IPS-15b (cell line): Measurements from ENCODE around the gene SEMA5B.
A peak's percentile ranks its signal among the peaks of the same experiment; 100 is the strongest.

Experiments used
- H3K27me3 ChIP-seq: one replicate; pipeline ENCODE4 v1.6.1; 2013; ENCODE audit warnings: low read length; ENCODE audit not compliant: control insufficient read depth, insufficient read depth
- H3K36me3 ChIP-seq: one replicate; pipeline ENCODE4 v1.6.1; 2013; ENCODE audit warnings: low read length; ENCODE audit not compliant: control insufficient read depth, insufficient read depth
- H3K4me1 ChIP-seq: one replicate; pipeline ENCODE4 v1.6.1; 2013; ENCODE audit warnings: mild to moderate bottlenecking, low read length; ENCODE audit not compliant: control insufficient read depth, insufficient read depth
- H3K4me3 ChIP-seq: one replicate; pipeline ENCODE4 v1.5.1; 2013; ENCODE audit warnings: low read depth, low read length
- H3K9ac ChIP-seq: one replicate; pipeline ENCODE4 v1.6.1; 2013; ENCODE audit warnings: low read depth, mild to moderate bottlenecking, low read length
- H3K9me3 ChIP-seq: one replicate; pipeline ENCODE4 v1.6.1; 2013; ENCODE audit warnings: mild to moderate bottlenecking, low read length; ENCODE audit not compliant: control insufficient read depth, insufficient read depth

SEMA5B gene

DNA sequence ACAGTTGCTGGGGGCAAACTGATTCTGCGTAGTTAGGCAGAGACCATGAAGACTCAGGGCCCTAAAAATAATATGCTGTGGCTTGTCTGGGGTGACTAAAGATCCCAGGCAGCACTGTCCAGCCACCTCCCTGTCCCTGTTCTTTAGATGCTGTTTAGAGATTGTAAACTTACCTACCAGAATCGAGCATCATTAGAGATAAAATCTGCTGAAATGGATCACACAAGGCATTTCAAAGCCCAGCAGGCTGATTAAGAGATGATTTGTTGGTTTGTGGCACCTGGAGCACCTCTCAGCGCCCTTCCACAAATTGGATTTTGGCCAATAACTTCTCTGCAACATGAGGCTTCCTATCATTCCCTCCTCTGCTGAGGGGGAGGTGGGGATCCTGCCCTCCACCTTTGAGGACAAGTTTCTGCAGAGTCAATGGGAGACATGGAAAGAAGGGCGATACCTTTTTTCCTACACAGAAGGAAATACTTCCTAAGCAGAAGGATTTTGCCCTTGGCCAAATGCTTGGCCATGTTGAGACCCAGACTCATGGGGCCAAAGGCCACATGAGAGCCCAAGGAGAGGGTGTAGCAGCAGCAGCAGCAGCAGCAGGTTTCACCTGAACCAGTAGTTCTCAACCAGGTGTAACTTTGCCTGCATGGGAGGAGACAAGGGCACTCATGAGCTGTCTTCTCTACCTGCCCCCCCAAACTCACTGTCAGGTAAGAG is 37.5 kb downstream of the SEMA5B start:
- Histone ChIP-seq H3K9me3 (no peaks in the 10 kb centered on the region), H3K27me3 (no peaks in the 10 kb centered on the region), H3K4me1 (peaks cover 45% of the 10 kb centered on the region), H3K9ac (no peak overlapping the region), H3K4me3 (no peak overlapping the region), H3K36me3 (no peaks in the 10 kb centered on the region)

DNA sequence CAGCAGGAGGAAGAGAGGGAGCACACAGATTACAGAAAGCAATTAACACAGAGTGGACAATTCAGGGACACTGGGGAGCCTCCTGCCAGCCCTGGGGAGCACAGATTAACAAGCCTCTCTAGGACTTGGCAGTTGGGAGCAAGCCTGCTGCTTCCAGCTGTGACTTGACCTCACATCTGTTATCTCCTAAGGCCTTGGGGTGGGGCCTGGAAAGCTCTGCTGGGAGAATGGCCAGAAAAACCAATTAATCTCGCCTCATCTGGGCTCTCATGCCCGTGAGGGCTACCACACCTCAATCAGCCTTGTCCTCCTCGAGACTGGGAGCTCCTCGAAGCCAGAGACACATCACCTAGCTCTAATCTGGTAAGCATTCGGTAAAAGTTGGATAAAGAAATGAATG is 39.1 kb downstream of the SEMA5B start:
- Histone ChIP-seq H3K27me3 (no peaks in the 10 kb centered on the region), H3K36me3 (no peaks in the 10 kb centered on the region), H3K9ac (no peak overlapping the region), H3K4me1 (peaks cover 45% of the 10 kb centered on the region), H3K4me3 (no peak overlapping the region), H3K9me3 (no peaks in the 10 kb centered on the region)

DNA sequence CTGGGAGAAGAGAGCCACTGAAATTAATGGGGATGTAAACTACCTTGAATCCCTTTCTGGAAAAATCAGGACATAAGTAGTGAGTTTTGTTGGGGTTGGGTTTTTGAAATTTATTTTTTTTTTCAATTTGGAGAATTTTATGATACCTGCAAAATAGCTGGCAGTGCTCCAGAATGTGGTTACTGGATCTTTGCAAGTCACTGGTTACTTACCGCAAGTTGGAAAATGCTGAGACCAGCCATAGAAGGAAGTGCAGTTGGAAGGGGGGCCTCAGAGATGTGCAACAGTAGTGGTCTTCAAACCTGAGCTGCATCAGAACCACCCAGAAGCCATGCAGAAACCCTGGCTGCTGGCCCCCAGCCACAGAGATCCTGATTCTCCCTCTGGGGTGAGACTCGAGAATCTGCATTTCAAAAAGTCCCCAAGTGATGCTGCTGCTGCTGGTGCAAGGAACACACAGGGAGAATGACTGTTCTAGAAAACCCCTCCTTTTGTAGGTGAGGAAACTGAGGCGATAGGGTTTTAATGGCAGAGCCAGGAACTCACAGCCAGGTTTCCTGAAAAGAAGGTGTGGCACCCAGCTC is 39.7 kb downstream of the SEMA5B start:
- Histone ChIP-seq H3K4me1 (peaks cover 43% of the 10 kb centered on the region), H3K36me3 (no peaks in the 10 kb centered on the region), H3K27me3 (no peaks in the 10 kb centered on the region), H3K9ac (no peak overlapping the region), H3K4me3 (no peak overlapping the region), H3K9me3 (no peaks in the 10 kb centered on the region)

DNA sequence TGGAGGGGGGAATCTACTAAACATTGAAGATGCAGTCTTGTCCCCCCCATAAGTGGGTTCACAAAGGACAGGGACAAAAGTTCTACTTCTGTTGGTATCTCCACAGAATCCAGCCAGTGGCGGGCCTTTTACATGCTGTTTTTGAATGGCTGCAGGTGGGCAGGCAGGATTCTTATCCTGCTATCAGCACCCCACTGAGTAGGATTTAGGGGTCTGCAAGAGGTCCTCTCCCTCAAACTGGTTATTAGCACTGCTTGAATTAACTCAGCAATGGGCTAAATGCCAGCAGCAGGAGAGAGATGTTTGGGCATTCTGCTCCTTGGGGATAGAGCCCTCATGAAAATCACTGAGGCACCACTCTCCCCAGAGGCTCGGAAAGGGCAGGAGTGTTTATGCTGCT is 40.3 kb downstream of the SEMA5B start:
- Histone ChIP-seq H3K9me3 (no peaks in the 10 kb centered on the region), H3K36me3 (no peaks in the 10 kb centered on the region), H3K4me1 (peaks cover 48% of the 10 kb centered on the region), H3K9ac (no peak overlapping the region), H3K27me3 (no peaks in the 10 kb centered on the region), H3K4me3 (no peak overlapping the region)

DNA sequence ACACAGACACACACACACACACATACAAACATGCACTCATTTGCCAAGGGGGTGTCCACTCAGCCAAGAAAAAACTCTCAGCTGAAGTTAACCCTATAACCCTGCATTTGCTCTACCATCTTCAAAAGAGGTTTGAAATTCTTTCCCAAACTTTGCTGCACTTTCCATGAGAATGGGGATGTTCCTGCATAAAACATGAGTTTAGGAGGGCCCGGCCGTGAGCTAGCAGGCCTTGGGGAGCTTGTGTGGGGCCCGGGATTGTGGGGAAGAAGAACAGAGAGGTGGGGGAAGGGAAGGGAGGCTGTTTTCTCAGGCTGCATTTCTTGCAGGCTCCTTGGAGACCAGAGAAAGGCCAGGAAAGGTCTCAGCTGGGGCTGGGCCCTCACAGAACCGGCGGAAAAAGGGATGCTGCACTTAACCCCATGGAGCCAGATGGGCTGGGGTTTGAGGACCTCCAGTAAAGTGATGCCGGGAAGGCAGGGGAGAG is 40.8 kb downstream of the SEMA5B start:
- peaks cover 4% of the 10 kb centered on the region for H3K27me3 ChIP-seq
- peak overlapping the region; percentile 9 for H3K9ac ChIP-seq
- peaks cover 53% of the 10 kb centered on the region for H3K4me1 ChIP-seq
- H3K36me3 ChIP-seq = no peaks in the 10 kb centered on the region
- no peaks in the 10 kb centered on the region for H3K9me3 ChIP-seq
- H3K4me3 ChIP-seq = peak overlapping the region; percentile 14

DNA sequence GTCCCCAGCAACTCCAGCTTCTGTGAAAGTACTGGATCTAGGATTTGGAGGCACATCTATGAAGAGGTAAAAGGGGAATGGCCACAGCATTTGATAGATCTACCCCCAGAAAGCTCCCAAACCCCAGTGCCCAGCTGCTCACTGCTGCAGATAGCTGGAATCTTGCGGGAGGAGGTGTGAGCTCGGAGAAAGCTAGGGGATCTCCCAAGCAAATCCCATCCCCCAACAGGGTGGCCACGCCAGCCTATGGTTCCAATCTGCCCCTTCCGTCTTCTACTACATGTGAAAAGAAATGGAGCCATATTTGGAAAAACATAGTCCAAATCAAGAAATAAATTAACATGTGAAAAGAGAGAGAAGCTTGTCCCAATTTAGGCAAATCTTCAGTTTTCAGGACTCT is 42.0 kb downstream of the SEMA5B start:
- Histone ChIP-seq H3K9me3 (no peaks in the 10 kb centered on the region), H3K4me3 (no peak overlapping the region), H3K27me3 (peaks cover 14% of the 10 kb centered on the region), H3K4me1 (peaks cover 53% of the 10 kb centered on the region), H3K36me3 (no peaks in the 10 kb centered on the region), H3K9ac (no peak overlapping the region)

- Histone ChIP-seq H3K4me1 (peaks cover 53% of the 10 kb centered on the region), H3K9ac (no peak overlapping the region), H3K36me3 (no peaks in the 10 kb centered on the region), H3K4me3 (no peak overlapping the region), H3K27me3 (peaks cover 16% of the 10 kb centered on the region), H3K9me3 (no peaks in the 10 kb centered on the region)
These were observed 42.9 kb downstream of the SEMA5B start for GRCh38 chr3:122984650-122985049.

- Histone ChIP-seq H3K9me3 (no peaks in the 10 kb centered on the region), H3K4me1 (peaks cover 49% of the 10 kb centered on the region), H3K4me3 (no peak overlapping the region), H3K36me3 (no peaks in the 10 kb centered on the region), H3K9ac (no peak overlapping the region), H3K27me3 (peaks cover 16% of the 10 kb centered on the region)
These were observed 43.6 kb downstream of the SEMA5B start for GRCh38 chr3:122984007-122984406.

DNA sequence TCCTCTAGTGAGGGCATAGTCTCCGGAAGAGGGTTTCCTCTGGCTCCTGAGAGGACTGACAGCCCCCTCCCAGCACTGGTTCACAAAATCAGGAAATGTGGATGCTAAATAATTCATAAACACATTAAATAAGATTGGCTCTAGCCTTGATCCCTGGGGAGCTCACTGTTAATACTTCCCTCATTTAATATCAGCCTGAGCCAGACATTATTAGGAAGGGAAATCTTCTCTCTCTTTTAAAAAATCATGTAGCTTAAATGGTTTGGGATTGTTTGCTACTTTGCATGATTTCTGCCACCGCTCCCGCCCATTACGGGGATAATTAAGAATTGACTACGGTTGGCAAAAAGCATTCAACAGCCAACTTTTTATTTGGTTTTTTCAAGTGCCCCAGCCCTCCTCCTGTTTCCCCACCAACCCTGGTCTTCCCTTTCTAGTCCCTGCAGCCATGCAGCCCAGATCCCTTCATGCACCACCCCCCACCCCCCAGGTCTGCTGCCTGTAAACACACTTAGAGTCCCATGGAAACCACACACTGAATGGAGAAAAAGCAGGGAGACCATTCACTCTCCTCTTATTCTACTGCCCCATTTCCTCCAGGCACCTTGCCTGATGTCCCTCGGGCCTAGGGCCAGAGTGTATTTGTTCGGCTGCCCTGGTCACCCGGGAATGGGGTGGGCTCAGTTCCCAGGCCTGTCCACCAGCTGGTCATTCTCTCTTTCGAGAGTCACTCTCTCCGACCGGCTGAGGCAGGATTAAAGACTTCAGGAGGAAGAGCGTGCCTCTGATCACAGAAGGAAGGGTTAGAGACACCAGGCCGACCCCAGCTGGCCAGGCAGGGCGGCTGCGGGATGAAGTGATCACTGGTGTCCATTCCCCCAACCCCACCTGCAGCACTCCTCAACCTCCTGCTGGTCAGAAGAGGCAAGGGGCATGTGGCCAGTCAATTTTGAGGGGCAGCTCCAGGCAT is 45.1 kb downstream of the SEMA5B start:
- no peak overlapping the region for H3K4me3 ChIP-seq
- no peaks in the 10 kb centered on the region for H3K36me3 ChIP-seq
- peaks cover 47% of the 10 kb centered on the region for H3K4me1 ChIP-seq
- no peak overlapping the region for H3K9ac ChIP-seq
- no peaks in the 10 kb centered on the region for H3K9me3 ChIP-seq
- peaks cover 18% of the 10 kb centered on the region for H3K27me3 ChIP-seq

GRCh38 chr3:122979211-122979610 is 48.4 kb downstream of the SEMA5B start:
- Histone ChIP-seq H3K27me3 (peaks cover 18% of the 10 kb centered on the region), H3K4me3 (no peak overlapping the region), H3K4me1 (peaks cover 44% of the 10 kb centered on the region), H3K9me3 (no peaks in the 10 kb centered on the region), H3K9ac (no peak overlapping the region), H3K36me3 (no peaks in the 10 kb centered on the region)

DNA sequence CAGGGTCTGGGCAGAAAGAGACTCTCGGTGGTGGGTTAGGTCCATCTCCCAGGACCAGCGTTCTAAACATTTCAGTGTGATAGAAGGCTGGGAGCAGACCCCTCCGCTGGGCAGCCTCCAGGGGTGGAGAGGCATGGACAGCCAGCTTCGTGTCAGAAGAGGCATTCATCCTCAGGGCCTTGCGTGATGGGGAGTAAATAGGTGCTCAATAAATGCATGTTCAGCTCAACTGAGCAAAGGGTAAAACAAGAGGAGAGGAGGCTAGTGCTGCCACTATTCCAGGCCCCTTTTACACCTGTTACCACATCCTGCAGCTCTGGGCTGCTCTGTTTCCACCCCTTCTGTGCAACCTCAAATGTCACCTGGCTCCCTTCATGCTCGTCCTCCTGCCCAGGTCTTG is 49.0 kb downstream of the SEMA5B start:
- Histone ChIP-seq H3K36me3 (no peaks in the 10 kb centered on the region), H3K9ac (no peak overlapping the region), H3K27me3 (peaks cover 18% of the 10 kb centered on the region), H3K9me3 (no peaks in the 10 kb centered on the region), H3K4me3 (no peak overlapping the region), H3K4me1 (peaks cover 41% of the 10 kb centered on the region)
